Measurements from ENCODE around the gene RPSA. TPM values are rescaled to one million over a fixed set of nuclear protein-coding genes. Genes with fewer than 3 reads are reported as not detected.
"Not testable (repeated sequence)": the region's sequence is repeated elsewhere in the genome, so short reads cannot be mapped to it uniquely, and the experiment has no call there.

The RPSA gene
- total and polyA plus RNA-seq, 3 donors from 2014 or later = 387 to 858 (median 661) TPM

GRCh38 chr3:39410893-39411292 lies 4.4 kb downstream of the RPSA start:
- Histone ChIP-seq H3K4me3 (no peak overlapping the region), H3K36me3 (ENCODE audit: low read depth, missing control alignments) (no peaks in the 10 kb centered on the region), H3K4me1 (peaks cover 5% of the 10 kb centered on the region), H3K9me3 (no peaks in the 10 kb centered on the region), H3K27me3 (no peaks in the 10 kb centered on the region), H3K27ac (no peak overlapping the region)
- WGBS, 2 donors = 86 to 88% methylated on average over 7 of the region's 7 CpGs
- intact Hi-C loops (cut with DNase I; ENCODE audit: low total_unique reads) = no loop called here
- no peak for DNase-seq
- no peak for TF ChIP-seq POLR2A (IDR thresholded peaks at IDR 0.05)
- TF ChIP-seq CTCF (IDR thresholded peaks at IDR 0.05) = no peak

GRCh38 chr3:39412668-39413260 lies 6.2 kb downstream of the RPSA start:
- WGBS, 2 donors = 86 to 89% methylated on average over 9 of the region's 9 CpGs

GRCh38 chr3:39413691-39414420 lies 7.3 kb downstream of the RPSA start:
- Histone ChIP-seq H3K9me3 (no peaks in the 10 kb centered on the region), H3K4me3 (no peak overlapping the region), H3K36me3 (ENCODE audit: low read depth, missing control alignments) (no peaks in the 10 kb centered on the region), H3K27me3 (no peaks in the 10 kb centered on the region), H3K27ac (no peak overlapping the region), H3K4me1 (no peaks in the 10 kb centered on the region)
- intact Hi-C loops (cut with DNase I; ENCODE audit: low total_unique reads) = no loop called here
- WGBS, 2 donors = 64 to 75% methylated on average over 6 of the region's 6 CpGs
- no peak for TF ChIP-seq POLR2A (IDR thresholded peaks at IDR 0.05)
- TF ChIP-seq CTCF (IDR thresholded peaks at IDR 0.05) = no peak
- DNase-seq = no peak

More at GRCh38 chr3:39412668-39413260, 6.2 kb downstream of the RPSA start:
- intact Hi-C loops (cut with DNase I; ENCODE audit: low total_unique reads) = no loop called here
- Histone ChIP-seq H3K27ac (no peak overlapping the region), H3K36me3 (ENCODE audit: low read depth, missing control alignments) (no peaks in the 10 kb centered on the region), H3K4me1 (peaks cover 3% of the 10 kb centered on the region), H3K27me3 (no peaks in the 10 kb centered on the region), H3K9me3 (no peaks in the 10 kb centered on the region), H3K4me3 (no peak overlapping the region)
- no peak for DNase-seq
- TF ChIP-seq CTCF (IDR thresholded peaks at IDR 0.05) (no peak), POLR2A (IDR thresholded peaks at IDR 0.05) (no peak)

GRCh38 chr3:39414421-39414907 lies 7.9 kb downstream of the RPSA start:
- TF ChIP-seq POLR2A (IDR thresholded peaks at IDR 0.05) (no peak), CTCF (IDR thresholded peaks at IDR 0.05) (no peak)
- H3K4me1 ChIP-seq = no peaks in the 10 kb centered on the region
- H3K9me3 ChIP-seq = no peaks in the 10 kb centered on the region
- H3K27ac ChIP-seq = no peak overlapping the region
- H3K4me3 ChIP-seq = no peak overlapping the region
- no peak for DNase-seq
- no peaks in the 10 kb centered on the region for H3K36me3 ChIP-seq (ENCODE audit: low read depth, missing control alignments)
- WGBS, 2 donors = 64 to 74% methylated on average over 2 of the region's 2 CpGs
- H3K27me3 ChIP-seq = no peaks in the 10 kb centered on the region
- intact Hi-C loops (cut with DNase I; ENCODE audit: low total_unique reads) = no loop called here

GRCh38 chr3:39415302-39415701 lies 8.8 kb downstream of the RPSA start:
- intact Hi-C loops (cut with DNase I; ENCODE audit: low total_unique reads); H3K4me1 ChIP-seq; H3K4me3 ChIP-seq; H3K9me3 ChIP-seq; H3K36me3 ChIP-seq (ENCODE audit: low read depth, missing control alignments); DNase-seq; H3K27ac ChIP-seq; H3K27me3 ChIP-seq: not testable (repeated sequence)
- 91 to 100% methylated on average over 3 of the region's 3 CpGs for WGBS, 2 donors
